ENCODE data around the gene EVA1A. TPM values are rescaled to one million over a fixed set of nuclear protein-coding genes. Genes with fewer than 3 reads are reported as not detected.

EVA1A gene
- total RNA-seq, 1 experiment from 2014 or later, result 10.8 TPM

DNA sequence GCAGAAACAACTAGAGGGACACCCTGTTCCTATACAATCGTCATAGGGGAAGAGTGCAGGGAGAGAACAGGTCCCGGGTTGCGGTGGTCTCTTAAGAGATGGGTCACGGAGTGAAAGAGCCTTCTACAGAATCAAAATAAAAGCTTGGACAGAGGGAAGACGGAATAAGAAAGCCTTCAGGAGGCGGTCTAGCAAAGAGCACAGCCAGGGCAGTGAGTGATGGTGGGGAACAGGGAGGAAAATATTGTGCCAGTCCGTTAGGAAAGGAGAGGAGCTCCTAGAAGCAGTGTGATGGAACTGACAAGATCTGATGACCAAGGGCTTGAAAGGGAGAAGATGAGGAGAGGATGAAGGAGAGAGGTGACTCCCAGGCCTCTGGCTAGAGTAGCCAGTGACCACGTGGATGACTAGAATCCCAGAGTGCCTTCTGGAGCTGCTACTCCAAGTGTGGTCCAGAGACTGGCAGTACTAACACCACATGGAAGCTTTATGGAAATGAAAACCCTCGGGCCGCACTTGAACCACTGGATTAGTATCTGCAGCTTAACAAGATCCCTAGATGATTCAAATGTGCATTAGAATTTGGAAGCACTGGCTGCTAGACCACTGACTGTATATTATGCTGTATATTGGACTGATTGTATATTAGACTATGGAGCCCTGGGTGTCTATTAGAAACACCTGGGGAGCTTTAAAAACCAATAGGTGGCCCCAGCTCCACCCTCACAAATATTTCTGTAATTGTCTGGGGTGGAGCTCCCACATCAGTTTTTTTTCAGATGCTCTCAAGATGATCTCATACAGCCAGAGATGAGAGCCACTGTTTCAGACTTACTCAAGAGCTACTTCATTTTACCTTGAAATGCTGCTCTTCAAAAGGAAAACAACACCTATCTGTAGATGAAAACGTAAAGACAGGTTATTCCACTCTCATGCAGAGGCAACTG is 1.1 kb upstream of the EVA1A start:
- CTCF ChIA-PET, result interaction anchor here (0.6 to 3.3 kb wide), 4 partner anchors 12 to 93 kb away, joined by 3 to 19 read pairs (median 8); no protein-coding TSS in a partner anchor
- peaks cover 28% of the 10 kb centered on the region for H3K4me1 ChIP-seq (replicated peaks; ENCODE audit: insufficient read depth)
- POLR2A ChIA-PET (ENCODE audit: unreplicated experiment), result no interaction called here
- no peaks in the 10 kb centered on the region for H4K20me1 ChIP-seq (ENCODE audit: insufficient read depth)
- no peak for TF ChIP-seq EZH2 (IDR thresholded peaks at IDR 0.05; ENCODE audit: low read depth)
- TF ChIP-seq, protein P1, sequence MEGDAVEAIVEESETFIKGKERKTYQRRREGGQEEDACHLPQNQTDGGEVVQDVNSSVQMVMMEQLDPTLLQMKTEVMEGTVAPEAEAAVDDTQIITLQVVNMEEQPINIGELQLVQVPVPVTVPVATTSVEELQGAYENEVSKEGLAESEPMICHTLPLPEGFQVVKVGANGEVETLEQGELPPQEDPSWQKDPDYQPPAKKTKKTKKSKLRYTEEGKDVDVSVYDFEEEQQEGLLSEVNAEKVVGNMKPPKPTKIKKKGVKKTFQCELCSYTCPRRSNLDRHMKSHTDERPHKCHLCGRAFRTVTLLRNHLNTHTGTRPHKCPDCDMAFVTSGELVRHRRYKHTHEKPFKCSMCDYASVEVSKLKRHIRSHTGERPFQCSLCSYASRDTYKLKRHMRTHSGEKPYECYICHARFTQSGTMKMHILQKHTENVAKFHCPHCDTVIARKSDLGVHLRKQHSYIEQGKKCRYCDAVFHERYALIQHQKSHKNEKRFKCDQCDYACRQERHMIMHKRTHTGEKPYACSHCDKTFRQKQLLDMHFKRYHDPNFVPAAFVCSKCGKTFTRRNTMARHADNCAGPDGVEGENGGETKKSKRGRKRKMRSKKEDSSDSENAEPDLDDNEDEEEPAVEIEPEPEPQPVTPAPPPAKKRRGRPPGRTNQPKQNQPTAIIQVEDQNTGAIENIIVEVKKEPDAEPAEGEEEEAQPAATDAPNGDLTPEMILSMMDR (conservative IDR thresholded peaks at IDR 0.05), result no peak
- H3K9me3 ChIP-seq (ENCODE audit: insufficient read depth, low read depth), result no peaks in the 10 kb centered on the region
- H3K9me2 ChIP-seq (ENCODE audit: insufficient read depth), result no peaks in the 10 kb centered on the region
- no peaks in the 10 kb centered on the region for H3K27me3 ChIP-seq (ENCODE audit: insufficient read depth, low read depth)
- H3K79me2 ChIP-seq (ENCODE audit: low read depth), result no peaks in the 10 kb centered on the region; the same call in 1 of the 2 replicates
- no peaks in the 10 kb centered on the region for H3K36me3 ChIP-seq (ENCODE audit: low read depth)
- intact Hi-C loops (cut with micrococcal nuclease; ENCODE audit: unreplicated experiment), result loop anchor here (2.0 to 5.0 kb wide), 3 partner anchors 31 to 95 kb away; no protein-coding TSS in a partner anchor
- H3K27ac ChIP-seq, result peak overlapping the region; percentile 42
- H3K4me3 ChIP-seq, result peak overlapping the region; percentile 74
- H3F3A ChIP-seq (ENCODE audit: insufficient read depth, low read depth), result 0 out of 2 replicates have a peak, but pooled peaks cover 12% of the 10 kb centered on the region
- peak in 1 of 2 experiments; percentile 66 for DNase-seq
- no TSS peak for BruUV-seq (replicated peaks)
- H3K4me2 ChIP-seq, result peak overlapping the region; percentile 98
- peak overlapping the region; percentile 90; the same call in 1 of the 2 replicates for H2AFZ ChIP-seq

DNA sequence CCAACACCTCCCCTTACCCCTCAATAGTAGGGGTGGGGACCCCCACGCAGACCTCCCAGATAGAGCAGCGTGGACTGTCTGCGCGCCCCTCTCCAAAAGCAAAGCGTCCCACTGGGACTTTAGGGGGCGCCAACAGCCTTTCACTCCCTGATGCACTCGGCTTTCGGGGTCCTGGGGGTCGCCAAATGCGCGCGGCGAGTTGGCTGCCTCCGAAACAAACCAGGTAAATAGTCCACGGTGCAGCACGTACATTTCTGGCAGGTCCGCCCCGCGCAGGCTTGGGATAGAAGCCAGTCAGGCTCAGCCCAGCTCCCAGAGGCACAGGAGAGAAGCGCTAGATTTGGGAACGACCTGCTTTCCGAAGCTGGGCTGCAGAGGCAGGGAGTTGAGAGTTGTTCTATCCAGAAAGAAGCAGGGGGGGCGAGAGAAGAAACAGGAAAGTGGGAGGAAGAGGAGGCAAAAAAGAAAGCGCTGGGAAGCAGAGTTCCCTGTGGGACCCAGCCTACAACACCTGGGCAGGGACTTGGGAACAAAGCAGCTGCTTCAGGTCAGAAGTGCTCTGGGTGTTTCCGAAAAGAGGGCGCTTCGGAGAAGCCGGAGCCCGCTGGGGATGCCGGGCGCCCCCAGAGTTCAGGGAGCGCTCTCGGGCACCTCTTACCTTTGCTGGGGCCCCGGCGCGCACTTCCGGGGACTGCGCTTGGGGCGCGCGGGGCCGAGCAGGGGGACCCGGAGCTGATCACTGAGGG is 544 bp downstream of the EVA1A start:
- TSS peak; percentile 34 for BruUV-seq (replicated peaks)
- Histone ChIP-seq H3F3A (ENCODE audit: insufficient read depth, low read depth) (0 out of 2 replicates have a peak, but pooled peaks cover 12% of the 10 kb centered on the region), H3K36me3 (ENCODE audit: low read depth) (no peaks in the 10 kb centered on the region), H3K4me2 (peak overlapping the region; percentile 98), H4K20me1 (ENCODE audit: insufficient read depth) (no peaks in the 10 kb centered on the region), H3K9me2 (ENCODE audit: insufficient read depth) (no peaks in the 10 kb centered on the region), H3K4me1 (replicated peaks; ENCODE audit: insufficient read depth) (peaks cover 28% of the 10 kb centered on the region), H3K4me3 (peak overlapping the region; percentile 74), H3K27ac (peak overlapping the region; percentile 42), H3K79me2 (ENCODE audit: low read depth) (no peaks in the 10 kb centered on the region; the same call in 1 of the 2 replicates), H3K9me3 (ENCODE audit: insufficient read depth, low read depth) (no peaks in the 10 kb centered on the region), H3K27me3 (ENCODE audit: insufficient read depth, low read depth) (no peaks in the 10 kb centered on the region), H2AFZ (peak overlapping the region; percentile 90)
- intact Hi-C loops (cut with micrococcal nuclease; ENCODE audit: unreplicated experiment), result loop anchor here (1.0 to 5.0 kb wide), 4 partner anchors 33 to 93 kb away; no protein-coding TSS in a partner anchor
- ChIA-PET POLR2A (ENCODE audit: unreplicated experiment) (interaction anchor here (0.5 kb wide), 1 partner anchor 47 kb away, joined by 3 read pairs; no protein-coding TSS in a partner anchor), CTCF (interaction anchor here (0.7 to 3.3 kb wide), 3 partner anchors 13 to 48 kb away, joined by 3 to 19 read pairs (median 13); no protein-coding TSS in a partner anchor)
- DNase-seq, result peak; percentile 37 to 60
- TF ChIP-seq, protein P1 (conservative IDR thresholded peaks at IDR 0.05), result peak; percentile 66
- TF ChIP-seq EZH2 (IDR thresholded peaks at IDR 0.05; ENCODE audit: low read depth), result no peak

DNA sequence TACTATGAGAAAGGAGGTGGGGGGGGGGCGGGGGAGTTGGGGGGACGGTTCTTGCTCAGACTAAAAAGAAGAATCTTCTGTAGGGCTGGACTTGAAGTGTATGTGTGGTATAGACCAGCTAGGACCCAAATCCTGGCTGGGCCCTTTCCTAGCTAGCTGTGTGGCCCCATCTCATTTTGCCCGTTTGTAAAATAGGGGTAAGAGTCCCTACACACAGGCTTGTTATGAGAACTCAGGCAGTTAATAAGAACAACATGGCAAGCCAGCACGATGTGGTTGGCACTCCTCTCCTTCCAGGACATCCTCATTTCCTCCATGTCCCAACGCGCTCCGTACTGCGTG is 1.1 kb downstream of the EVA1A start:
- Histone ChIP-seq H3K27ac (no peak overlapping the region), H4K20me1 (ENCODE audit: insufficient read depth) (peaks cover 3% of the 10 kb centered on the region; the same call in 1 of the 2 replicates), H3K9me2 (ENCODE audit: insufficient read depth) (no peaks in the 10 kb centered on the region), H3K4me1 (replicated peaks; ENCODE audit: insufficient read depth) (peaks cover 28% of the 10 kb centered on the region), H3K36me3 (ENCODE audit: low read depth) (no peaks in the 10 kb centered on the region), H3K4me2 (peak overlapping the region; percentile 98), H3K79me2 (ENCODE audit: low read depth) (no peaks in the 10 kb centered on the region; the same call in 1 of the 2 replicates), H3F3A (ENCODE audit: insufficient read depth, low read depth) (0 out of 2 replicates have a peak, but pooled peaks cover 12% of the 10 kb centered on the region), H2AFZ (peak overlapping the region; percentile 90), H3K27me3 (ENCODE audit: insufficient read depth, low read depth) (no peaks in the 10 kb centered on the region), H3K9me3 (ENCODE audit: insufficient read depth, low read depth) (no peaks in the 10 kb centered on the region), H3K4me3 (peak overlapping the region; percentile 74)
- ChIA-PET CTCF (interaction anchor here (0.7 to 3.3 kb wide), 3 partner anchors 13 to 49 kb away, joined by 3 to 19 read pairs (median 13); no protein-coding TSS in a partner anchor), POLR2A (ENCODE audit: unreplicated experiment) (interaction anchor here (0.5 kb wide), 2 partner anchors 46 to 47 kb away, joined by 3 read pairs; no protein-coding TSS in a partner anchor)
- intact Hi-C loops (cut with micrococcal nuclease; ENCODE audit: unreplicated experiment), result loop anchor here (1.0 to 5.0 kb wide), 4 partner anchors 32 to 92 kb away; no protein-coding TSS in a partner anchor
- no peak for TF ChIP-seq EZH2 (IDR thresholded peaks at IDR 0.05; ENCODE audit: low read depth)
- peak in 1 of 2 experiments; percentile 6 for DNase-seq
- BruUV-seq (replicated peaks), result no TSS peak
